DMS79 treated with DMSO at 0.1 percent for 48 hours (cell line): Measurements from ENCODE around the gene STOX1.
"Not testable (repeated sequence)": the region's sequence is repeated elsewhere in the genome, so short reads cannot be mapped to it uniquely, and the experiment has no call there.

Experiments
- DNase-seq: peaks from one replicate; lab custom pipeline; 2025; lab: John Stamatoyannopoulos, UW

Gene STOX1

GRCh38 chr10:68878496-68878895, 51.2 kb downstream of the STOX1 start:
- no peak for DNase-seq

GRCh38 chr10:68879628-68880027, 52.3 kb downstream of the STOX1 start:
- no peak for DNase-seq

- no peak for DNase-seq
These were observed 52.9 kb downstream of the STOX1 start for GRCh38 chr10:68880181-68880580.

- DNase-seq = no peak
These were observed 67.7 kb downstream of the STOX1 start for GRCh38 chr10:68895041-68895440.

GRCh38 chr10:68897336-68897741, 70.0 kb downstream of the STOX1 start:
- peak; percentile 62 for DNase-seq

GRCh38 chr10:68899186-68899745, 71.9 kb downstream of the STOX1 start:
- no peak for DNase-seq

- DNase-seq = no peak
These were observed 73.2 kb downstream of the STOX1 start for GRCh38 chr10:68900427-68901104.

- DNase-seq = peak; percentile 89
These were observed 74.0 kb downstream of the STOX1 start, which contains the start of gene DDX50 for GRCh38 chr10:68901105-68901927. Gene DDX50 (plus strand): TSS chr10:68901315. CDS start chr10:68901385, 70 bp downstream.

GRCh38 chr10:68902382-68902781, 75.1 kb downstream of the STOX1 start:
- DNase-seq = no peak

GRCh38 chr10:68924593-68924992, 97.3 kb downstream of the STOX1 start:
- no peak for DNase-seq

- DNase-seq = no peak
These were observed 98.2 kb downstream of the STOX1 start for GRCh38 chr10:68925489-68925888.

GRCh38 chr10:68929157-68929556, 101.8 kb downstream of the STOX1 start:
- DNase-seq = not testable (repeated sequence)

GRCh38 chr10:68929888-68930287, 102.6 kb downstream of the STOX1 start:
- not testable (repeated sequence) for DNase-seq

- DNase-seq = not testable (repeated sequence)
These were observed 105.5 kb downstream of the STOX1 start for GRCh38 chr10:68932860-68933259.

GRCh38 chr10:68934994-68935393, 107.7 kb downstream of the STOX1 start:
- no peak for DNase-seq

- DNase-seq = no peak
These were observed 110.8 kb downstream of the STOX1 start for GRCh38 chr10:68938117-68938516.

GRCh38 chr10:68938884-68939283, 111.6 kb downstream of the STOX1 start:
- DNase-seq = no peak

- not testable (repeated sequence) for DNase-seq
These were observed 113.6 kb downstream of the STOX1 start for GRCh38 chr10:68940917-68941316.
